HG03442 (cell line): Measurements from ENCODE around the gene KRTAP10-9.
"Not testable (repeated sequence)": the region's sequence is repeated elsewhere in the genome, so short reads cannot be mapped to it uniquely, and the experiment has no call there.

ENCODE experiments used
- ATAC-seq: cut with Tn5 transposase; IDR thresholded peaks from one replicate; pipeline ENCODE4 v1.9.1; 2021; ENCODE audit warnings: mild to moderate bottlenecking, moderate library complexity; ENCODE audit not compliant: unreplicated experiment

KRTAP10-9 gene

DNA sequence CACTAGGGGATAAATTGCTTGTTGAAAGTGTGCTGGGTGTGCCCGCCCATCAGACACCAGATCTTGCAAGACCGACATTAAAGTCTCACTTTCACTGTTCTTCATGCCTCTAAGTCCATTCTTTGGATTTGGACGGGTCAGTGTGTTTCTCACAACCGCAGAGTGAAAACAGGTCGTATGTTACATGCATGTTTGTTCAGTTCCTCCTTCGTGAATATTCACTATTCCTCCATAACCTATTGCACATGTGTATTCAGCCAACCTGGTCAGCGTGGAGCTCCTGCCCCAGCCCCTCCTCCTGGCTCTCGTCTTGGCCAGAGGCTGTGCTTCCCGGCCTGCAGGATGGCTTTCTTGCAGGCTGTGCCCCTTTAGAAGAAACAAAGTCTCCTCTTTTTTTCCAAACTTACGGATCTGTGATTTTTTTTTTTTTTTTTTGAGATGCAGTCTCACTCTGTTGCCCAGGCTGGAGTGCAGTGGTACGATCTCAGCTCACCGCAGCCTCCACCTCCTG, 32.4 kb upstream of the KRTAP10-9 start:
- ATAC-seq: no peak

- no peak for ATAC-seq
Measured at GRCh38 chr21:44595524-44595923, 31.4 kb upstream of the KRTAP10-9 start.

- ATAC-seq: no peak
Measured at GRCh38 chr21:44596068-44596725, 30.7 kb upstream of the KRTAP10-9 start.

GRCh38 chr21:44598061-44598460, 28.8 kb upstream of the KRTAP10-9 start:
- ATAC-seq: no peak

DNA sequence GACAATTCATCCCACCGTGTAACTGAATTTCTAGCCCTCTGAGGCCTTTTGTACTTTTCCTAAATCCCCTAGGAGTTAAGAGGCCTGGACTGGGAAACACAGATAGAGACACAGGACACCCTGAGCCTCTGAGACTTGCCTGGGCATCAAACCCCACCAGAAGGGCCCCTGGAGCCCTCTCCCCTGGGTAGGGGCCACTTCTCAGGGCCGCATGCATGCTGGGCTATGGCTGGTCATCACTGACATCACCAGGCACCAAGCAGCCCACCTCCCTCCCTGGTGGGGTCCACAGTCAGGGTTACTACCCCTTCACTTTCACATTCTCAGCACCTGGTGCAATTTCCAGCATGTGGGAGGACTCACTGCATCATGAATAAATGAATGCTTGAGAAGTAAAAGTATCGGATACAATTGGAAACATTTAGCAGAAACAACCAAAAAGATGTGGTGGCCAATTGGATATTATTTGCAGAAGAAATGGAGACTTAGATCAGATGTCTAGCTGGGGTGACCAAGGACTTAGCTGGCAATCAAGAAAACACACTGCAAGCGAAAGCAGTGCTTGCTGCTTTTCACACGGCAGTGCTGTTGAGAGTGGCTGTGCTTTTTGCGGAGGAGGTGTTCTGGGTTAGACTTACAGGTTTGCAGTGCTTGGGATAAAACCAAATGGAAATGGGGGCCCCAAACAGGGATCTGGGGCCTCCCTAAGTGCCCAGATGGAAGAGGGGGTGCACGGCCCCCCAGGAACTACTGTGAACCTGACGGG, 27.4 kb upstream of the KRTAP10-9 start:
- no peak for ATAC-seq

DNA sequence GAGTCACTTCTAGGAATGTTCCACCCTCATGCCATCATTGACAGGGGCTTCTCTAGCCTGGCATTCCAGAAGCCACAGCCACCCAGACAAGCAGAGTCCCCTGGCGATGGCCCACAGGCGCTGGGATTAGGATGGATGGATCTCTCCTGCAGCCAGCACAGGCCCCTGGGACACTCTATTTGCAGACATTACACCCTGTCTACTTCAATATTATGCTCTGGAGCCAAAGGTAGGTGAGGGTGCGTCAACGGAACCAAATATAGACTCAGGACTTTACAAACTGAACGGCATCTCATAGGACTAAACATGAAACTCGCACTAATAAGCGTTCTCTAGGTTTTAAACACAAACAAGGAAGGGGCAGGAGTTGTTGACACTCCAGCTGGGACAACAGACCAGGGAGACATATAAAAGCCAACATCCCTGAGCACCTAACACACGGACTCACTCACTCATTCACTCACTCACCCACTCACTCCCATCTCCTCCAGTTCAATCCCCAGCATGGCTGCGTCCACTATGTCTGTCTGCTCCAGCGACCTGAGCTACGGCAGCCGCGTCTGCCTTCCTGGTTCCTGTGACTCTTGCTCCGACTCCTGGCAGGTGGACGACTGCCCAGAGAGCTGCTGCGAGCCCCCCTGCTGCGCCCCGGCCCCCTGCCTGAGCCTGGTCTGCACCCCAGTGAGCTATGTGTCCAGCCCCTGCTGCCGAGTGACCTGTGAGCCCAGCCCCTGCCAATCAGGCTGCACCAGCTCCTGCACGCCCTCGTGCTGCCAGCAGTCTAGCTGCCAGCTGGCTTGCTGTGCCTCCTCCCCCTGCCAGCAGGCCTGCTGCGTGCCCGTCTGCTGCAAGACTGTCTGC, 26.5 kb upstream of the KRTAP10-9 start, which contains the start of gene KRTAP10-7:
TSS of gene KRTAP10-7 (plus strand) at position 480 of the 861 bp plus-strand sequence. CDS start at position 505, 25 bp downstream.
- ATAC-seq: not testable (repeated sequence)

DNA sequence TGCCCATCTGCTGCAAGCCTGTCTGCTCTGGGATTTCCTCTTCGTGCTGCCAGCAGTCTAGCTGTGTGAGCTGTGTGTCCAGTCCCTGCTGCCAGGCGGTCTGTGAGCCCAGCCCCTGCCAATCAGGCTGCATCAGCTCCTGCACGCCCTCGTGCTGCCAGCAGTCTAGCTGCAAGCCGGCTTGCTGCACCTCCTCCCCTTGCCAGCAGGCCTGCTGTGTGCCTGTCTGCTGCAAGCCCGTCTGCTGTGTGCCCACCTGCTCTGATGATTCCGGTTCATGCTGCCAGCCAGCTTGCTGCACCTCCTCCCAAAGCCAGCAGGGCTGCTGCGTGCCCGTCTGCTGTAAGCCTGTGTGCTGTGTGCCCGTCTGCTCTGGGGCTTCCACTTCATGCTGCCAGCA, 25.8 kb upstream of the KRTAP10-9 start:
- ATAC-seq: not testable (repeated sequence)

- no peak for ATAC-seq
Measured at GRCh38 chr21:44601596-44602462, 25.1 kb upstream of the KRTAP10-9 start.

DNA sequence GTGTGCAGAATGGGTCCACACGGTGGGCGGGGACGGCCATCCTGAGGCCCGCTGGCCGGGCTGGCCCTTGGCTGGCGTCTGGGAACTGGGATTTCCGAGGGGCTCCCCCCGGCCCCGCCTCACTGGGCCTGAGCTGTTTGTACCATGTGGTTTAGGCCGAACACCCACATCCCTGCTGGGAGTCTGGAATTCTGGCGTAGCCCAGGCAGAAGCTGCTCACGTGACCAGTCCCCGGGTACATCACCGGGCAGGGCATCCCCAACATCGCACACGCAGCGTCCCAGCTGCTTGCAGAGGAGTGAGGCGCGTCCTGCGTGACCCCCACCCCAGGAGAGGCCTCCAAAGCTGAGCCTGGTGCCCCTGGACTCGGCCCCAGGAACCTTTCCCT, 24.4 kb upstream of the KRTAP10-9 start:
- ATAC-seq: no peak

- ATAC-seq: no peak
Measured at GRCh38 chr21:44603109-44603875, 23.6 kb upstream of the KRTAP10-9 start.

- no peak for ATAC-seq
Measured at GRCh38 chr21:44603911-44604310, 23.0 kb upstream of the KRTAP10-9 start.

DNA sequence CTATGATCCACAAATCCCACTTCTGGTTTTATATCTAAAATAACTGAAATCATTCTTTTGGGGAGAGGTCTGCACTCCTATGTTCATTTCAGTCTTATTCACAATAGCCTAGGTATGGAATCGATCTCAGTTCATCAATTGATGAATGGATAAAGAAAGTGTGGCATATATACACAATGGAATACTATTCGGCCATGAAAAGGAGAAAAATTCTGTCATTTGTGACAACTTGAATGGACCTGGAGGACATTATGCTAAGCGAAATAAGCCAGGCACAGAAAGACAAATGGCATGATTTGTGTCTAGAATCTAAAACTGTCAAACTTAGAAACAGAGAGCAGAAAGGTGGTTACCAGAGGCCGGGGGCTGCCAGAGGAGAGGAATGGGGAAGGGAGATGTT, 20.4 kb upstream of the KRTAP10-9 start:
- no peak for ATAC-seq

GRCh38 chr21:44609193-44609592, 17.7 kb upstream of the KRTAP10-9 start:
- ATAC-seq: no peak

DNA sequence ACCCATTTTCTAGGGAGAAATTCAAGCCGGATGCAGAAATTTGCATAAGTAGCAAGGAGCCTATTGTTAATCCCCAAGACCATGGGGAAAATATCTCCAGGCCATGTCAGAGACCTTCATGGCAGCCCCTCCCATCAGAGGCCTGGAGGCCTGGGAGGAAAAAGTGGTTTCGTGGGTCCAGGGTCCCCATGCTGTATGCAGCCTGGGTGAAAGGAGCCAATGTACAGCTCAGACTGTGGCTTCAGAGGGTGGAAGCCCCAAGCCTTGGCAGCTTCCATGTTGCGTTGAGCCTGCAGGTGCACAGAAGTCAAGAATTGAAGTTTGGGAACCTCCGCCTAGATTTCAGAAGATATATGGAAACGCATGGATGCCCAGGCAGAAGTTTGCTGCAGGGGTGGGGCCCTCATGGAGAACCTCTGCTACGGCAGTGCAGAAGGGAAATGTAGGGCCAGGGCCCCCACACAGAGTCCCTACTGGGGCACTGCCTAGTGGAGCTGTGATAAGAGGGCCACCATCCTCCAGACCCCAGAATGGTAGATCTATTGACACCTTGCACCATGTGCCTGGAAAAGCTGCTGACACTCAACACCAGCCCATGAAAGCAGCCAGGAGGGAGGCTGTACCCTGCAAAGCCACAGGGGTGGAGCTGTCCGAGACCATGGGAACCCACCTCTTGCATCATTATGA, 16.6 kb upstream of the KRTAP10-9 start:
- ATAC-seq: not testable (repeated sequence)

GRCh38 chr21:44611551-44611950, 15.3 kb upstream of the KRTAP10-9 start:
- no peak for ATAC-seq

DNA sequence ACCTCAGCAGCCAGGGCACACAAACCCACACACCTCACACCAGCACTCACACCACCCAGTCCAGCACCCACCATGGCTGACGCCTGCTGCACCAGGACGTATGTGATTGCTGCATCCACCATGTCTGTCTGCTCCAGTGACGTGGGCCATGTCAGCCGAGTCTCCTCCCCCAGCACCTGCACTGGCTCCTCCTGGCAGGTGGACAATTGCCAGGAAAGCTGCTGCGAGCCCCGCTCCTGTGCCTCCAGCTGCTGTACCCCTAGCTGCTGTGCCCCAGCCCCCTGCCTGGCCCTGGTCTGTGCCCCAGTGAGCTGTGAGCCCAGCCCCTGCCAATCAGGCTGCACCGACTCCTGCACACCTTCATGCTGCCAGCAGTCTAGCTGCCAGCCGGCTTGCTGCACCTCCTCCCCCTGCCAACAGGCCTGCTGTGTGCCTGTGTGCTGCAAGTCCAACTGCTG, 14.8 kb upstream of the KRTAP10-9 start, which contains the start of gene KRTAP10-8:
TSS of gene KRTAP10-8 (plus strand) at position 51 of the 458 bp plus-strand sequence. CDS start at position 73, 22 bp downstream.
- ATAC-seq: no peak

- ATAC-seq: no peak
Measured at GRCh38 chr21:44612669-44613229, 14.1 kb upstream of the KRTAP10-9 start.
